ENCODE measurements around the gene ZNF471. TPM values are rescaled to one million over a fixed set of nuclear protein-coding genes. Genes with fewer than 3 reads are reported as not detected.

Gene ZNF471
- total RNA-seq, 1 experiment from 2014 or later, result 1.0 TPM

GRCh38 chr19:56566904-56567273 lies 59.2 kb downstream of the ZNF471 start:
- peak; percentile 46 for DNase-seq (ENCODE audit: low read depth, low spot score)
- in situ Hi-C loops (cut with HindIII; ENCODE audit: low pct_unique_long_range_greater_than_20kb, low sequenced_read_pairs), result no loop called here

- peak; percentile 89 for DNase-seq (ENCODE audit: low read depth, low spot score)
- in situ Hi-C loops (cut with HindIII; ENCODE audit: low pct_unique_long_range_greater_than_20kb, low sequenced_read_pairs), result no loop called here
These were observed 59.8 kb downstream of the ZNF471 start, which contains the start of gene ZNF470 for GRCh38 chr19:56567274-56568120. ZNF470 (plus strand) TSS chr19:56567468; CDS start chr19:56570312, 2,844 bp downstream.

GRCh38 chr19:56572589-56572988 lies 64.9 kb downstream of the ZNF471 start:
- no peak for DNase-seq (ENCODE audit: low read depth, low spot score)
- in situ Hi-C loops (cut with HindIII; ENCODE audit: low pct_unique_long_range_greater_than_20kb, low sequenced_read_pairs), result no loop called here

GRCh38 chr19:56573914-56574313 lies 66.3 kb downstream of the ZNF471 start:
- no peak for DNase-seq (ENCODE audit: low read depth, low spot score)
- in situ Hi-C loops (cut with HindIII; ENCODE audit: low pct_unique_long_range_greater_than_20kb, low sequenced_read_pairs), result no loop called here

- in situ Hi-C loops (cut with HindIII; ENCODE audit: low pct_unique_long_range_greater_than_20kb, low sequenced_read_pairs), result no loop called here
- DNase-seq (ENCODE audit: low read depth, low spot score), result no peak
These were observed 70.3 kb downstream of the ZNF471 start for GRCh38 chr19:56577719-56578602.

Other genes with a start within 250 kb of the ZNF471 start
- not detected in 2 replicates for gene EDDM13, start 235.1 kb upstream of the ZNF471 start, total RNA-seq (2014; rRNA removed; shearing (Covaris generic))
- gene ZSCAN5A, start 193.0 kb upstream of the ZNF471 start, total RNA-seq (2014; rRNA removed; shearing (Covaris generic)), result 5.4 TPM in 2 replicates
- 0.77 and 1.6 TPM in 2 replicates for gene ZNF582, start 114.3 kb upstream of the ZNF471 start, total RNA-seq (2014; rRNA removed; shearing (Covaris generic))
- gene ZNF583, start 103.5 kb upstream of the ZNF471 start, total RNA-seq (2014; rRNA removed; shearing (Covaris generic)), result 1.2 and 2.3 TPM in 2 replicates
- 2.5 and 4.1 TPM in 2 replicates for gene ZNF667, start 30.5 kb upstream of the ZNF471 start, total RNA-seq (2014; rRNA removed; shearing (Covaris generic))
- gene ZFP28, start 31.1 kb downstream of the ZNF471 start, total RNA-seq (2014; rRNA removed; shearing (Covaris generic)), result 2.7 and 2.8 TPM in 2 replicates
- gene ZNF470, start 59.6 kb downstream of the ZNF471 start, total RNA-seq (2014; rRNA removed; shearing (Covaris generic)), result 3.4 and 4.4 TPM in 2 replicates
- gene ZNF71, start 87.4 kb downstream of the ZNF471 start, total RNA-seq (2014; rRNA removed; shearing (Covaris generic)), result 5.8 and 8.8 TPM in 2 replicates
- gene SMIM17, start 135.3 kb downstream of the ZNF471 start, total RNA-seq (2014; rRNA removed; shearing (Covaris generic)), result not detected in 2 replicates
- 0.08 TPM in 1 of 2 replicates, not detected in the other for gene ZNF835, start 163.9 kb downstream of the ZNF471 start, total RNA-seq (2014; rRNA removed; shearing (Covaris generic))